Rectal smooth muscle tissue (tissue), 1 donor: Measurements from ENCODE around the gene SDK1.

Experiments used
- H3K27ac ChIP-seq: one replicate; pipeline ENCODE4 v1.7.0; 2013; ENCODE audit warnings: low read depth, low read length, inconsistent platforms
- H3K27me3 ChIP-seq: one replicate; pipeline ENCODE4 v1.7.0; 2013; ENCODE audit warnings: low read length; ENCODE audit not compliant: control insufficient read depth, insufficient read depth
- H3K36me3 ChIP-seq: one replicate; pipeline ENCODE4 v1.7.0; 2013; ENCODE audit warnings: low read length; ENCODE audit not compliant: control insufficient read depth, insufficient read depth
- H3K4me1 ChIP-seq: one replicate; pipeline ENCODE4 v1.7.0; 2013; ENCODE audit warnings: low read length; ENCODE audit not compliant: control insufficient read depth, insufficient read depth
- H3K4me3 ChIP-seq: one replicate; pipeline ENCODE4 v1.7.0; 2013; ENCODE audit warnings: low read length
- H3K9ac ChIP-seq: one replicate; pipeline ENCODE4 v1.7.0; 2013; ENCODE audit warnings: low read length

Gene SDK1

GRCh38 chr7:3767917-3768777, 467.1 kb downstream of the SDK1 start:
- Histone ChIP-seq H3K27me3 (no peaks in the 10 kb centered on the region), H3K27ac (no peak overlapping the region), H3K4me1 (no peaks in the 10 kb centered on the region), H3K36me3 (no peaks in the 10 kb centered on the region), H3K4me3 (no peak overlapping the region), H3K9ac (no peak overlapping the region)

DNA sequence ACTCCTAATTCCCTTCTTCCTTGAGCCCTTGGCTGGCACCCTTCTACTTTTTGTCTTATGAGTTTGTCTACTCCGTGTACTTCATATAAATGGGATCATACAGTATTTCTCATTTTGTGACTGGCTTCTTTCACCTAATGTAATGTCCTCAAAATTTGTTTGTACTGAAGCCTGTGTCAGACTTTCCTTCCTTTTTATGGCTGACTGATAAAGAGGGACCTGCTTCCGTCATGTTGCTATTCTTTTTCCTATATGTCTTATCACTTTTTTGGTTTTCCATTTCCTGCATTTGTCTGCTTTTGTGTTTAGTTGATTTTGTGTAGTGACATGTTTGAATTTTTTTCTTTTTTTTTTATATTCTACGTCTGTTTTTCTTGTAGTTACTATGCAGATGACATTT, 470.9 kb downstream of the SDK1 start:
- Histone ChIP-seq H3K9ac (no peak overlapping the region), H3K36me3 (no peaks in the 10 kb centered on the region), H3K4me1 (no peaks in the 10 kb centered on the region), H3K4me3 (no peak overlapping the region), H3K27me3 (no peaks in the 10 kb centered on the region), H3K27ac (no peak overlapping the region)

DNA sequence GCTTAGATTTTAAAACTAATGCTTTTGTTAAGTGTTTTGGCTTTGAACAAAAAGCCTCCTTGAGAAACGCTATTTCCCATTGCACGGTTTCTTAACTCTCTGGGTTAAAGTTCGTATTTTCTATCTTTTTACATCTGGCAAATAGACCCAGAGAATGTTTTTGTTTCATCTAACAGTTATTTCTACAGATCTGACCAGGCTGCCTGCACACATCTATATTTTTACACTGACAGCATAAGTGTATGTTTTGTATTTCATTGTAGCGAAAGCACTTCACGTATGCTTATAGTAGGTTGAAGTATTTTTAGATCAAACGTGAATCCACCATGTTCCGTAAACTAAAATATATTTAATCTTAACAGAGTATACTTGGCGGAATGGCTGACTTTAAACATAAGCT, 477.3 kb downstream of the SDK1 start:
- Histone ChIP-seq H3K36me3 (no peaks in the 10 kb centered on the region), H3K27me3 (no peaks in the 10 kb centered on the region), H3K27ac (no peak overlapping the region), H3K4me1 (no peaks in the 10 kb centered on the region), H3K9ac (no peak overlapping the region), H3K4me3 (no peak overlapping the region)

DNA sequence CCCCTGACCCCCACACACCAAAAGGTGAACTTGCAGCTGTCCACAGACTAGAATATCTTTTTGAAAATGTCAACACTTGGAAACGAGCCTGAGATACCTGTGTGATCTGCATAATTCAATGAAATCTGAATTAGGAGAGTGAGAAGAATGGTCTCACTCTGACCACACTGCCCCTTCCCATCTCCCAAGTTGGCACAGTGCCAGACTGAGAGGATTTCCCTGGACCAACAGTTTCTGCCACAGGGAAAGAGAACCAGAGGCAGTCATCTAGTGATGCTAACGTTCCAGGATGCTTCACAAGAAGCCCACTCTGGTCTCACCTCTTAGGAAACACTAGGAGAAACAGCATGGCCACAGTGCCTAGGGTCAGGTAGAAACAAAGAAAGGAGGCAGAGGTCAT, 479.0 kb downstream of the SDK1 start:
- Histone ChIP-seq H3K36me3 (no peaks in the 10 kb centered on the region), H3K4me3 (no peak overlapping the region), H3K9ac (no peak overlapping the region), H3K4me1 (no peaks in the 10 kb centered on the region), H3K27me3 (no peaks in the 10 kb centered on the region), H3K27ac (no peak overlapping the region)

DNA sequence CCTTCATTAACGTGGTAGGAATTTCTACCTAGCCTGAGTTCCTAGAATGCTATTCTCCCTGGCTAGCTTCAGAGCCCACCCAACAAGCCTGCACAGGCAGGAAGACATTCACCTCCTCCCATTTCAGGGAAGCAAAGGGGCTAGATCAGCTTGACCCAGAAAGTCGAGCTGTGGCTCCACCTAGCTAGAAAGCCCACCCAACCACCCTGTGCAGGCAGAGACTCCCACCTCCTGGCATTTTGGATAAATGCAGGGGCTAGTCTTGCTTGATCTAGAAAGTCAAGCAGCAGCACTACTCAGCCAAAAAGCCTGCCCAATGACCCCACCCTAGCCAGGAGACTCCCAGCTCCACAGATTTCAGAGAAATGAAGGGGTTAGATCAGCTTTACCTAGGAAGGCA, 479.5 kb downstream of the SDK1 start:
- Histone ChIP-seq H3K27me3 (no peaks in the 10 kb centered on the region), H3K36me3 (no peaks in the 10 kb centered on the region), H3K4me1 (no peaks in the 10 kb centered on the region), H3K4me3 (no peak overlapping the region), H3K9ac (no peak overlapping the region), H3K27ac (no peak overlapping the region)

- Histone ChIP-seq H3K27me3 (no peaks in the 10 kb centered on the region), H3K4me1 (no peaks in the 10 kb centered on the region), H3K9ac (no peak overlapping the region), H3K36me3 (no peaks in the 10 kb centered on the region), H3K27ac (no peak overlapping the region), H3K4me3 (no peak overlapping the region)
These were observed 480.6 kb downstream of the SDK1 start for GRCh38 chr7:3781607-3782006.

- Histone ChIP-seq H3K27me3 (no peaks in the 10 kb centered on the region), H3K4me3 (no peak overlapping the region), H3K36me3 (no peaks in the 10 kb centered on the region), H3K9ac (no peak overlapping the region), H3K4me1 (peaks cover 4% of the 10 kb centered on the region), H3K27ac (no peak overlapping the region)
These were observed 486.7 kb downstream of the SDK1 start for GRCh38 chr7:3787717-3788264.

- Histone ChIP-seq H3K4me3 (no peak overlapping the region), H3K27ac (no peak overlapping the region), H3K36me3 (no peaks in the 10 kb centered on the region), H3K9ac (no peak overlapping the region), H3K4me1 (peaks cover 4% of the 10 kb centered on the region), H3K27me3 (no peaks in the 10 kb centered on the region)
These were observed 489.8 kb downstream of the SDK1 start for GRCh38 chr7:3790803-3791202.

DNA sequence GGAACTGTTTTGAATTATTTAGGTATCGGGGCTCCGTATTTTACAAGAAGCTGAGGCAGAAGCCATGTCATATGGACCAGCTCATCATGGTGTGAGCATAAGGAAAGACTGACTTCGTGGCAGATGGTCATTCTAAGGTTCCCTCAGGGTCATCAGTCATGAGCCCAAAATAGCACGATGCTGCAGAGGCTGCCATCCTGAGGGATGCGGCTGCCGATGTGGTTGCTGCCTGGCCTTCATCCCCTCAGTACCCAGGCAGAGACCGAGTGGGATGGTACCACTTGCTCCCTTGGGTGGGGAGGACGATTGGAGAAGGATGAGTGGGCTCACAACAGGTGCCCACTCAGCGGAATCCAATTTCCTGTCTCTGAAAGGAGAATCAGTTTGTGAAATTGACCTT, 490.3 kb downstream of the SDK1 start:
- peaks cover 6% of the 10 kb centered on the region for H3K4me1 ChIP-seq
- no peaks in the 10 kb centered on the region for H3K27me3 ChIP-seq
- no peaks in the 10 kb centered on the region for H3K36me3 ChIP-seq
- H3K27ac ChIP-seq = no peak overlapping the region
- H3K9ac ChIP-seq = no peak overlapping the region
- H3K4me3 ChIP-seq = no peak overlapping the region

GRCh38 chr7:3795141-3795540, 494.1 kb downstream of the SDK1 start:
- no peak overlapping the region for H3K9ac ChIP-seq
- peaks cover 3% of the 10 kb centered on the region for H3K4me1 ChIP-seq
- H3K4me3 ChIP-seq = no peak overlapping the region
- no peaks in the 10 kb centered on the region for H3K36me3 ChIP-seq
- H3K27ac ChIP-seq = no peak overlapping the region
- H3K27me3 ChIP-seq = no peaks in the 10 kb centered on the region

GRCh38 chr7:3795781-3796180, 494.7 kb downstream of the SDK1 start:
- H3K4me3 ChIP-seq = no peak overlapping the region
- H3K9ac ChIP-seq = no peak overlapping the region
- no peaks in the 10 kb centered on the region for H3K27me3 ChIP-seq
- no peak overlapping the region for H3K27ac ChIP-seq
- no peaks in the 10 kb centered on the region for H3K36me3 ChIP-seq
- peaks cover 3% of the 10 kb centered on the region for H3K4me1 ChIP-seq

DNA sequence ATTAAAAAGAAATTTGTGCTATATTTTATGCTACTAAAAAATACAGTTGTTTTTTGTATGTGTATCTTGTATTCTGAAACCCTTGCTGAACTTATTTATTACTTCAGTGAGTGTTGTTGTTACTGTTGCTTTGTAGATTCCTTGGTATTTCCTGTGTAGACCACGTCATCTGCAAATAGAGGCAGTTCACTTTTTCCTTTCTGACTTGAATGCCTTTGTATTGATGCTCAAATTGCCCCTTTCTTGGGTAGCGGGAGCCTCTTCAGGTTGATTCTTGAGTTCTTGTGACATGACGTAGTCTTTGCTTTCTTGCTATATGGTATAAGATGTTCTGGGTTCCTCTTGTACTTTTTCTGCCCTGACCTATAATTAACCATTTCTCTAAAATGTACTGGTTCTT, 504.1 kb downstream of the SDK1 start:
- H3K27ac ChIP-seq = no peak overlapping the region
- H3K36me3 ChIP-seq = no peaks in the 10 kb centered on the region
- H3K4me3 ChIP-seq = no peak overlapping the region
- no peaks in the 10 kb centered on the region for H3K4me1 ChIP-seq
- no peaks in the 10 kb centered on the region for H3K27me3 ChIP-seq
- no peak overlapping the region for H3K9ac ChIP-seq

- Histone ChIP-seq H3K36me3 (no peaks in the 10 kb centered on the region), H3K9ac (no peak overlapping the region), H3K4me3 (no peak overlapping the region), H3K4me1 (no peaks in the 10 kb centered on the region), H3K27me3 (no peaks in the 10 kb centered on the region), H3K27ac (no peak overlapping the region)
These were observed 505.5 kb downstream of the SDK1 start for GRCh38 chr7:3806516-3806915.
